HCT116 (cell line): ENCODE data around the gene TBC1D21. TPM values are rescaled to one million over a fixed set of nuclear protein-coding genes. Genes with fewer than 3 reads are reported as not detected.

ENCODE experiments used
- ATAC-seq: fragments of 200-7000 bp; cut with Tn5 transposase; 2 replicates; pipeline ENCODE4 v1.9.1; 2020; ENCODE audit warnings: mild to moderate bottlenecking, moderate library complexity
- BruUV-seq: library from RNA; stranded (reverse); fragments of 400-500 nt; replicated peaks from 2 replicates; lab custom pipeline; 2021; lab: Mats Ljungman, UMichigan
- CTCF ChIA-PET: fragments of 300-600 bp; sonication (Branson Sonifier 250); formaldehyde crosslinking; loops from one replicate; lab custom pipeline; 2021; ENCODE audit warnings: antibody characterized with exemption; lab: Charles Lee
- POLR2A ChIA-PET: fragments of 300-600, 350-600 bp; sonication (Branson Sonifier 250); formaldehyde crosslinking; loops from one replicate; lab custom pipeline; 2021; ENCODE audit warnings: antibody characterized with exemption; lab: Charles Lee
- RAD21 ChIA-PET, 2 experiments: fragments of 300-600 bp; sonication (Branson Sonifier 250); formaldehyde crosslinking; loops; one replicate each; lab custom pipeline; 2023; ENCODE audit warnings: low total read pairs in 2 of 2; ENCODE audit not compliant: uncharacterized antibody in 2 of 2, unreplicated experiment in 2 of 2, low non-redundant PET in 1 of 2; lab: Charles Lee
- DNase-seq: peaks from one replicate; pipeline ENCODE4 v3.0.0-alpha.2; 2010; ENCODE audit warnings: low read depth, low spot score
- H2AFZ ChIP-seq: fragments of 200-600 bp; shearing (Covaris generic), sonication (generic); 2 replicates; pipeline ENCODE4 v1.6.1; 2017; ENCODE audit warnings: low read depth, mixed run types, mixed read lengths, antibody characterized with exemption, low read length; ENCODE audit not compliant: poor library complexity, severe bottlenecking
- H3K27ac ChIP-seq: 2 replicates; pipeline ENCODE4 v1.5.1; 2012; ENCODE audit warnings: low read depth, low read length
- H3K27me3 ChIP-seq: fragments of 200-600 bp; sonication (generic); 2 replicates; pipeline ENCODE4 v1.6.1; 2016; ENCODE audit warnings: mixed run types, low read length, mixed read lengths; ENCODE audit not compliant: insufficient read depth
- H3K36me3 ChIP-seq, 2 experiments: fragments of 200-500 bp in 1 of 2; fragments of 200-600 bp in 1 of 2; sonication (Bioruptor generic) in 1 of 2; sonication (generic) in 1 of 2; 2 replicates each; pipeline versions ENCODE4 v1.5.1 to v1.6.1; 2014 to 2016; ENCODE audit warnings: low read length in 2 of 2, inconsistent platforms in 1 of 2, mixed read lengths in 1 of 2, mixed run types in 1 of 2; ENCODE audit not compliant: insufficient read depth in 2 of 2, control insufficient read depth in 1 of 2
- H3K4me1 ChIP-seq, 2 experiments: fragments of 200-600 bp in 1 of 2; sonication (generic) in 1 of 2; 2 replicates each; pipeline versions ENCODE4 v1.5.1 to v1.6.1; 2012 to 2017; ENCODE audit warnings: low read length in 2 of 2, inconsistent platforms in 1 of 2, mild to moderate bottlenecking in 1 of 2, mixed read lengths in 1 of 2, mixed run types in 1 of 2, moderate library complexity in 1 of 2; ENCODE audit not compliant: insufficient read depth in 2 of 2, control insufficient read depth in 1 of 2
- H3K4me2 ChIP-seq: fragments of 200-600 bp; sonication (generic); 2 replicates; pipeline ENCODE4 v1.6.1; 2017; ENCODE audit warnings: mixed run types, low read length, mixed read lengths
- H3K4me3 ChIP-seq, 2 experiments: fragments of 200-600 bp in 1 of 2; sonication (generic) in 1 of 2; replicated peaks in 1 of 2; 2 replicates each; pipeline ENCODE4 v1.5.1; 2011 to 2016; ENCODE audit warnings: low read length in 2 of 2, control low read depth in 1 of 2, low read depth in 1 of 2, mild to moderate bottlenecking in 1 of 2, mixed read lengths in 1 of 2, mixed run types in 1 of 2
- H3K79me2 ChIP-seq: fragments of 200-600 bp; sonication (generic); 2 replicates; pipeline ENCODE4 v1.6.1; 2017; ENCODE audit warnings: mild to moderate bottlenecking, mixed run types, low read length, moderate library complexity, mixed read lengths; ENCODE audit not compliant: insufficient read depth
- H3K9ac ChIP-seq: fragments of 200-600 bp; sonication (generic); 2 replicates; pipeline ENCODE4 v1.6.1; 2016; ENCODE audit warnings: low read length, mixed read lengths
- H3K9me2 ChIP-seq: fragments of 200-600 bp; sonication (generic), shearing (Covaris generic); 2 replicates; pipeline ENCODE4 v1.6.1; 2017; ENCODE audit warnings: mixed run types, mild to moderate bottlenecking, moderate library complexity; ENCODE audit not compliant: insufficient read depth
- H3K9me3 ChIP-seq, 2 experiments: fragments of 200-500 bp in 1 of 2; fragments of 200-600 bp in 1 of 2; sonication (Bioruptor generic) in 1 of 2; sonication (generic) in 1 of 2; 2 replicates each; pipeline ENCODE4 v1.6.1; 2014 to 2017; ENCODE audit warnings: low read length in 2 of 2, mixed read lengths in 2 of 2, inconsistent platforms in 1 of 2, low read depth in 1 of 2, mild to moderate bottlenecking in 1 of 2, mixed run types in 1 of 2, moderate library complexity in 1 of 2; ENCODE audit not compliant: control insufficient read depth in 1 of 2, insufficient read depth in 1 of 2
- H4K20me1 ChIP-seq: fragments of 200-600 bp; sonication (generic), shearing (Covaris generic); 2 replicates; pipeline ENCODE4 v1.6.1; 2017; ENCODE audit warnings: mixed run types, mild to moderate bottlenecking, moderate library complexity; ENCODE audit not compliant: insufficient read depth
- CBX3 ChIP-seq: IDR thresholded peaks from 2 replicates; pipeline ENCODE4 v1.6.1; 2012; ENCODE audit warnings: low read depth
- ELF1 ChIP-seq: IDR thresholded peaks from 2 replicates; pipeline ENCODE4 v1.6.1; 2012; ENCODE audit warnings: low read depth, borderline replicate concordance
- EZH2 ChIP-seq: fragments of 200-600 bp; sonication (generic); IDR thresholded peaks from 2 replicates; pipeline ENCODE4 v1.6.1; 2017; ENCODE audit warnings: antibody characterized with exemption, mixed run types
- EZH2phosphoT487 ChIP-seq: fragments of 200-600 bp; IDR thresholded peaks from 2 replicates; pipeline ENCODE4 v1.6.1; 2018; ENCODE audit warnings: antibody characterized with exemption, borderline replicate concordance
- FOSL1 ChIP-seq: IDR thresholded peaks from 2 replicates; pipeline ENCODE4 v1.6.1; 2012; ENCODE audit warnings: low read depth
- JUND ChIP-seq: IDR thresholded peaks from 2 replicates; pipeline ENCODE4 v1.6.1; 2012
- POLR2AphosphoS5 ChIP-seq: IDR thresholded peaks from 2 replicates; pipeline ENCODE4 v1.6.1; 2011; ENCODE audit warnings: mild to moderate bottlenecking, low read depth, low read length, moderate library complexity
- SIN3A ChIP-seq: IDR thresholded peaks from 2 replicates; pipeline ENCODE4 v1.6.1; 2012; ENCODE audit warnings: low read depth
- SP1 ChIP-seq: IDR thresholded peaks from 2 replicates; pipeline ENCODE4 v1.6.1; 2012; ENCODE audit warnings: low read depth
- SRF ChIP-seq: IDR thresholded peaks from 2 replicates; pipeline ENCODE4 v1.6.1; 2012; ENCODE audit warnings: low read depth
- TCF7L2 ChIP-seq: IDR thresholded peaks from 2 replicates; pipeline ENCODE4 v1.7.0; 2011; ENCODE audit warnings: borderline replicate concordance, inconsistent platforms; ENCODE audit not compliant: insufficient read depth, insufficient read length; ENCODE audit errors: extremely low read depth
- ZNF274 ChIP-seq: fragments of 200-500 bp; sonication (Bioruptor generic); IDR thresholded peaks from 2 replicates; pipeline ENCODE4 v1.6.1; 2014; ENCODE audit warnings: mild to moderate bottlenecking, low read depth, low read length, inconsistent platforms
- intact Hi-C: fragments of 100-400 bp; cut with micrococcal nuclease; formaldehyde crosslinking; loops from 2 replicates; pipeline ENCODE4 v1.10.0; 2022
- total RNA-seq: library from RNA; stranded (reverse); gene quantifications from one replicate; pipeline ENCODE4 v1.2.1, GENCODE V29; 2021; ENCODE audit not compliant: unreplicated experiment
- TF ChIP-seq, protein P1 (sequence below): IDR thresholded peaks from 2 replicates; pipeline ENCODE4 v1.6.1; 2012
- TF ChIP-seq, protein P2 (sequence below): IDR thresholded peaks from 2 replicates; pipeline ENCODE4 v1.6.1; 2012

TBC1D21 gene
- total RNA-seq, 1 experiment from 2014 or later: not detected

DNA sequence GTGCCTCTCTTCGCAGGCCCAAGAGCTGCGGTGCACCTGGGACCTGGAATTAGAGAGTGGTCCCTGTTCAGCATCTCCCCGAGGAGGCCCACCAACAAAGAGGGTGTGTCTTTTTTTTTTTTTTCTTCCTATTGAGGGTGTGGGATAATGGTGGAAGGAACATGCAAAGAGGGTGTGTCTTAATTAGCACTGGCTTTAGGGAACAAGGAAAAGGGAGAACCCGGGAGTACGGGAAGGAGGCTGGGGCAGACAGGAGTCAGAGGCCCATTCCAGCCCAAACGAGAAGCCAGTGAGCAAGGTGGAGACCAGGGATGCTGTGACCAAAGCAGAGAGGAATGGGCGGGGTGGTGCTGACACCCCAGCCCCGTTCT, 52.5 kb downstream of the TBC1D21 start:
- ChIA-PET RAD21 (no interaction called here), POLR2A (no interaction called here), CTCF (interaction anchor here (2.7 kb wide), 1 partner anchor 52 kb away, joined by 12 read pairs; the partner anchor contains the start of gene TBC1D21)
- H3K4me3 ChIP-seq: peak overlapping the region; percentile 57 to 77
- peak overlapping the region; percentile 94 for H3K27ac ChIP-seq
- H3K9me2 ChIP-seq: no peaks in the 10 kb centered on the region
- no peaks in the 10 kb centered on the region for H3K36me3 ChIP-seq
- ATAC-seq (no peak), DNase-seq (no peak)
- no TSS peak for BruUV-seq
- peak overlapping the region; percentile 79 for H3K9ac ChIP-seq
- TF ChIP-seq EZH2: no peak
- no peak for TF ChIP-seq FOSL1
- TF ChIP-seq ZNF274: no peak
- no peak for TF ChIP-seq POLR2AphosphoS5
- TF ChIP-seq, protein P1, sequence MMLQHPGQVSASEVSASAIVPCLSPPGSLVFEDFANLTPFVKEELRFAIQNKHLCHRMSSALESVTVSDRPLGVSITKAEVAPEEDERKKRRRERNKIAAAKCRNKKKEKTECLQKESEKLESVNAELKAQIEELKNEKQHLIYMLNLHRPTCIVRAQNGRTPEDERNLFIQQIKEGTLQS: no peak
- intact Hi-C loops: no loop called here
- no peaks in the 10 kb centered on the region for H4K20me1 ChIP-seq
- H2AFZ ChIP-seq: no peak overlapping the region
- peak overlapping the region; percentile 91 for H3K4me2 ChIP-seq
- no peaks in the 10 kb centered on the region for H3K9me3 ChIP-seq
- H3K27me3 ChIP-seq: no peaks in the 10 kb centered on the region
- no peaks in the 10 kb centered on the region for H3K79me2 ChIP-seq
- peaks cover 27 to 46% of the 10 kb centered on the region in 2 experiments for H3K4me1 ChIP-seq

DNA sequence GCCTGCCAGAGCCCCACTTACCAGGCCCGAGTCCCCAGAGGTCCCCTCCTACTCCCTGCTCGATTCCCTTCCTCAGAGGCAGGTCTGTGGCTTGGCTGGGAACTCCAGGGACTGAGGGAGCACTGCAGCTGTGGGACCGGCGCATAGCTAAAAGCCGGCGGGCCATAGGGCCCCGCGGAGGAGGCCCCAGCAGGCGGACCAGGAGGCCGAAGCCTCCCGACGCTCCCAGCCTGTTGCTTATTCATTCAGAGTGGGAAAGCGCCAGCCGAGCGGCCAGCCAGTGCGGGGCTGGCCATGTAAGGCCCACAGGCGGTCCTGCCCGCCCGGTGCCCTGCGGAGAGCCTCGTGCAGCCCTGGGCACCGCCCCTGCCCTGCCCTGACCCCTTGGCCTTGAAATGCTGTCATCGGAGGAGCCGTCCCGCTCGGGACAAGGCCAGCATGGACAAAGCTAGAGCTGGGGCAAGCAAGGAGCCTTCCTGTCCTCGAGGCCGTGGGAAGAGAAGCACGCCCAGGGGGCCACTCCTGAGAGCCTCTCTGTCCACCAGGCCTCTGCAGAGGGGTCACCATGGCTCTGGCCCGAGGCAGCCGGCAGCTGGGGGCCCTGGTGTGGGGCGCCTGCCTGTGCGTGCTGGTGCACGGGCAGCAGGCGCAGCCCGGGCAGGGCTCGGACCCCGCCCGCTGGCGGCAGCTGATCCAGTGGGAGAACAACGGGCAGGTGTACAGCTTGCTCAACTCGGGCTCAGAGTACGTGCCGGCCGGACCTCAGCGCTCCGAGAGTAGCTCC, 53.0 kb downstream of the TBC1D21 start, which contains the start of gene LOXL1:
TSS of gene LOXL1 (plus strand) at position 244 of the 784 bp plus-strand sequence. CDS start at position 566, 322 bp downstream.
- Histone ChIP-seq H3K9ac (peak within 1 kb of the TSS; percentile 79), H3K9me3 (no peaks in the 10 kb centered on the region), H3K36me3 (no peaks in the 10 kb centered on the region), H3K27me3 (no peaks in the 10 kb centered on the region), H3K4me3 (peak within 1 kb of the TSS; percentile 57 to 77), H3K79me2 (no peaks in the 10 kb centered on the region), H3K27ac (peak within 1 kb of the TSS; percentile 94), H4K20me1 (no peaks in the 10 kb centered on the region), H2AFZ (no peak within 1 kb of the TSS), H3K4me1 (peaks cover 27 to 46% of the 10 kb centered on the region in 2 experiments), H3K4me2 (peak within 1 kb of the TSS; percentile 91), H3K9me2 (no peaks in the 10 kb centered on the region)
- TF ChIP-seq, protein P2, sequence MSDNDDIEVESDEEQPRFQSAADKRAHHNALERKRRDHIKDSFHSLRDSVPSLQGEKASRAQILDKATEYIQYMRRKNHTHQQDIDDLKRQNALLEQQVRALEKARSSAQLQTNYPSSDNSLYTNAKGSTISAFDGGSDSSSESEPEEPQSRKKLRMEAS: peak; percentile 33; the same call in 1 of the 2 replicates
- TF ChIP-seq EZH2phosphoT487 (no peak), ELF1 (no peak), SIN3A (peak; percentile 51), SP1 (no peak; the same call in 1 of the 2 replicates), TCF7L2 (no peak), JUND (no peak), SRF (no peak), CBX3 (no peak), FOSL1 (peak; percentile 69), POLR2AphosphoS5 (peak; percentile 73)
- DNase-seq (peak; percentile 19), ATAC-seq (peak; percentile 32)
- ChIA-PET POLR2A (no interaction called here), RAD21 (no interaction called here), CTCF (interaction anchor here (1.3 to 2.7 kb wide), 6 partner anchors 17 to 53 kb away, joined by 4 to 12 read pairs (median 6); partner anchors contain the start of gene TBC1D21)
- BruUV-seq: no TSS peak
- intact Hi-C loops: no loop called here
